Activated CD4-positive, alpha-beta memory T cell treated with anti-CD3 and anti-CD28 coated beads for 36 hours (primary cell): Measurements from ENCODE around the gene CALHM2. TPM values are rescaled to one million over a fixed set of nuclear protein-coding genes. Genes with fewer than 3 reads are reported as not detected.

Source experiments
- CTCF ChIA-PET: fragments of 350-600 bp; sonication (Branson Sonifier 250); formaldehyde crosslinking; loops from one replicate; lab custom pipeline; 2021; ENCODE audit warnings: antibody characterized with exemption, inconsistent platforms; lab: Charles Lee
- POLR2A ChIA-PET: fragments of 350-600 bp; sonication (Branson Sonifier 250); formaldehyde crosslinking; loops from one replicate; lab custom pipeline; 2021; ENCODE audit warnings: antibody characterized with exemption; lab: Charles Lee
- DNase-seq: peaks from one replicate; pipeline ENCODE4 v3.0.0-alpha.2; 2020
- H3K27ac Mint-ChIP-seq: one replicate; pipeline ENCODE4 v1.8.0; 2021; ENCODE audit warnings: mixed read lengths
- H3K27me3 Mint-ChIP-seq: one replicate; pipeline ENCODE4 v1.8.0; 2021; ENCODE audit warnings: mixed read lengths
- H3K36me3 Mint-ChIP-seq: one replicate; pipeline ENCODE4 v1.8.0; 2021; ENCODE audit warnings: mixed read lengths
- H3K4me1 Mint-ChIP-seq: one replicate; pipeline ENCODE4 v1.8.0; 2021; ENCODE audit warnings: low read depth, mixed read lengths
- H3K4me3 Mint-ChIP-seq: one replicate; pipeline ENCODE4 v1.8.0; 2021; ENCODE audit warnings: mild to moderate bottlenecking, mixed read lengths
- H3K9me3 Mint-ChIP-seq: one replicate; pipeline ENCODE4 v1.8.0; 2021; ENCODE audit warnings: mixed read lengths
- intact Hi-C: fragments of 100-400 bp; cut with micrococcal nuclease; formaldehyde crosslinking; loops from one replicate; pipeline ENCODE4 v1.15.1; 2023
- total RNA-seq, 2 experiments: library from RNA; stranded (reverse); gene quantifications; one replicate each; pipeline ENCODE4 v1.2.3, GENCODE V29; 2021

CALHM2 gene
- 10 to 100 TPM; 21.6 to 22.5 TPM for total RNA-seq

- CTCF ChIA-PET: interaction anchor here (0.7 to 5.1 kb wide), 12 partner anchors 10 to 534 kb away, joined by 3 to 30 read pairs (median 5); partner anchors contain the start of gene CNNM2
- Mint-ChIP-seq H3K9me3 (no peaks in the 10 kb centered on the region), H3K36me3 (peaks cover 28% of the 10 kb centered on the region), H3K4me1 (peaks cover 44% of the 10 kb centered on the region), H3K27ac (peak within 1 kb of the TSS; percentile 91), H3K27me3 (no peaks in the 10 kb centered on the region), H3K4me3 (peak within 1 kb of the TSS; percentile 90)
- POLR2A ChIA-PET: interaction anchor here (1.0 to 1.3 kb wide), 2 partner anchors 12 to 19 kb away, joined by 3 to 5 read pairs; no protein-coding TSS in a partner anchor
- DNase-seq: peak; percentile 75
- intact Hi-C loops: loop anchor here (1.0 kb wide), 2 partner anchors 19 to 30 kb away; no protein-coding TSS in a partner anchor
These were observed at the start of gene CALHM2 for GRCh38 chr10:103451831-103452505. Gene CALHM2 (minus strand): TSS chr10:103452370. CDS start chr10:103449941, 2,429 bp downstream.

GRCh38 chr10:103501186-103501585 lies 49.0 kb upstream of the CALHM2 start:
- H3K4me1 Mint-ChIP-seq: peaks cover 30% of the 10 kb centered on the region
- H3K27me3 Mint-ChIP-seq: peaks cover 36% of the 10 kb centered on the region
- no peak for DNase-seq
- ChIA-PET POLR2A (no interaction called here), CTCF (interaction anchor here (1.8 kb wide), 1 partner anchor 15 kb away, joined by 4 read pairs; no protein-coding TSS in a partner anchor)
- intact Hi-C loops: no loop called here
- H3K36me3 Mint-ChIP-seq: no peaks in the 10 kb centered on the region
- H3K4me3 Mint-ChIP-seq: no peak overlapping the region
- no peak overlapping the region for H3K27ac Mint-ChIP-seq
- H3K9me3 Mint-ChIP-seq: no peaks in the 10 kb centered on the region

- Mint-ChIP-seq H3K27me3 (peaks cover 41% of the 10 kb centered on the region), H3K4me3 (no peak overlapping the region), H3K4me1 (peaks cover 30% of the 10 kb centered on the region), H3K36me3 (no peaks in the 10 kb centered on the region), H3K27ac (no peak overlapping the region), H3K9me3 (no peaks in the 10 kb centered on the region)
- POLR2A ChIA-PET: no interaction called here
- DNase-seq: no peak
- intact Hi-C loops: no loop called here
- CTCF ChIA-PET: interaction anchor here (1.8 kb wide), 1 partner anchor 14 kb away, joined by 4 read pairs; no protein-coding TSS in a partner anchor
These were observed 48.3 kb upstream of the CALHM2 start for GRCh38 chr10:103500481-103500880.

- H3K27me3 Mint-ChIP-seq: peaks cover 46% of the 10 kb centered on the region
- CTCF ChIA-PET: no interaction called here
- H3K4me3 Mint-ChIP-seq: no peak overlapping the region
- no peak overlapping the region for H3K27ac Mint-ChIP-seq
- peaks cover 30% of the 10 kb centered on the region for H3K4me1 Mint-ChIP-seq
- no peaks in the 10 kb centered on the region for H3K36me3 Mint-ChIP-seq
- POLR2A ChIA-PET: no interaction called here
- no peak for DNase-seq
- intact Hi-C loops: no loop called here
- no peaks in the 10 kb centered on the region for H3K9me3 Mint-ChIP-seq
These were observed 47.7 kb upstream of the CALHM2 start for GRCh38 chr10:103499881-103500280.

GRCh38 chr10:103498936-103499638 lies 46.9 kb upstream of the CALHM2 start:
- ChIA-PET CTCF (no interaction called here), POLR2A (no interaction called here)
- Mint-ChIP-seq H3K27ac (no peak overlapping the region), H3K4me3 (no peak overlapping the region), H3K36me3 (no peaks in the 10 kb centered on the region), H3K9me3 (no peaks in the 10 kb centered on the region), H3K27me3 (peaks cover 48% of the 10 kb centered on the region), H3K4me1 (peaks cover 25% of the 10 kb centered on the region)
- no peak for DNase-seq
- intact Hi-C loops: no loop called here

GRCh38 chr10:103497161-103497915 lies 45.2 kb upstream of the CALHM2 start:
- no peak overlapping the region for H3K4me3 Mint-ChIP-seq
- DNase-seq: no peak
- H3K27me3 Mint-ChIP-seq: peaks cover 54% of the 10 kb centered on the region
- POLR2A ChIA-PET: no interaction called here
- no peaks in the 10 kb centered on the region for H3K36me3 Mint-ChIP-seq
- no peak overlapping the region for H3K27ac Mint-ChIP-seq
- H3K4me1 Mint-ChIP-seq: peaks cover 23% of the 10 kb centered on the region
- H3K9me3 Mint-ChIP-seq: no peaks in the 10 kb centered on the region
- intact Hi-C loops: no loop called here
- CTCF ChIA-PET: interaction anchor here (0.8 to 1.2 kb wide), 2 partner anchors 12 to 45 kb away, joined by 3 to 4 read pairs; no protein-coding TSS in a partner anchor

- H3K4me3 Mint-ChIP-seq: no peak overlapping the region
- intact Hi-C loops: no loop called here
These were observed 43.2 kb upstream of the CALHM2 start for GRCh38 chr10:103495321-103495720.

GRCh38 chr10:103493916-103494877 lies 42.0 kb upstream of the CALHM2 start:
- Mint-ChIP-seq H3K36me3 (no peaks in the 10 kb centered on the region), H3K27ac (no peak overlapping the region), H3K4me3 (peak overlapping the region; percentile 57), H3K9me3 (no peaks in the 10 kb centered on the region), H3K27me3 (peaks cover 45% of the 10 kb centered on the region), H3K4me1 (peaks cover 20% of the 10 kb centered on the region)
- CTCF ChIA-PET: interaction anchor here (1.5 to 2.2 kb wide), 4 partner anchors 11 to 78 kb away, joined by 3 to 11 read pairs (median 7); no protein-coding TSS in a partner anchor
- POLR2A ChIA-PET: interaction anchor here (0.7 kb wide), 2 partner anchors 40 to 126 kb away, joined by 3 read pairs; no protein-coding TSS in a partner anchor
- intact Hi-C loops: loop anchor here (1.0 to 5.0 kb wide), 2 partner anchors 10 to 302 kb away; partner anchors contain the start of gene NT5C2
- peak; percentile 58 for DNase-seq

More at GRCh38 chr10:103495321-103495720, 43.2 kb upstream of the CALHM2 start:
- Mint-ChIP-seq H3K9me3 (no peaks in the 10 kb centered on the region), H3K27ac (no peak overlapping the region), H3K4me1 (peaks cover 24% of the 10 kb centered on the region), H3K36me3 (no peaks in the 10 kb centered on the region), H3K27me3 (peaks cover 50% of the 10 kb centered on the region)
- ChIA-PET CTCF (interaction anchor here (1.4 kb wide), 1 partner anchor 98 kb away, joined by 5 read pairs; no protein-coding TSS in a partner anchor), POLR2A (no interaction called here)
- no peak for DNase-seq

GRCh38 chr10:103493362-103493915 lies 41.3 kb upstream of the CALHM2 start, which contains the start of gene NEURL1:
Gene NEURL1 (plus strand): TSS chr10:103493705. CDS start chr10:103494388, 683 bp downstream.
- H3K36me3 Mint-ChIP-seq: no peaks in the 10 kb centered on the region
- CTCF ChIA-PET: interaction anchor here (1.0 to 2.2 kb wide), 6 partner anchors 10 to 77 kb away, joined by 3 to 11 read pairs (median 7); no protein-coding TSS in a partner anchor
- H3K9me3 Mint-ChIP-seq: no peaks in the 10 kb centered on the region
- H3K27me3 Mint-ChIP-seq: peaks cover 42% of the 10 kb centered on the region
- no peak within 1 kb of the TSS for H3K27ac Mint-ChIP-seq
- H3K4me3 Mint-ChIP-seq: peak within 1 kb of the TSS; percentile 73
- POLR2A ChIA-PET: interaction anchor here (0.6 to 0.7 kb wide), 3 partner anchors 39 to 125 kb away, joined by 3 read pairs; no protein-coding TSS in a partner anchor
- peaks cover 20% of the 10 kb centered on the region for H3K4me1 Mint-ChIP-seq
- intact Hi-C loops: loop anchor here (1.0 to 5.0 kb wide), 2 partner anchors 11 to 301 kb away; partner anchors contain the start of gene NT5C2
- peak; percentile 43 for DNase-seq

GRCh38 chr10:103492655-103493261 lies 40.6 kb upstream of the CALHM2 start:
- Mint-ChIP-seq H3K4me3 (peak overlapping the region; percentile 73), H3K9me3 (no peaks in the 10 kb centered on the region), H3K27ac (no peak overlapping the region), H3K36me3 (no peaks in the 10 kb centered on the region), H3K27me3 (peaks cover 42% of the 10 kb centered on the region), H3K4me1 (peaks cover 20% of the 10 kb centered on the region)
- no peak for DNase-seq
- ChIA-PET CTCF (interaction anchor here (1.0 to 2.2 kb wide), 6 partner anchors 9 to 76 kb away, joined by 3 to 11 read pairs (median 7); no protein-coding TSS in a partner anchor), POLR2A (interaction anchor here (0.6 to 0.7 kb wide), 2 partner anchors 66 to 124 kb away, joined by 3 read pairs; no protein-coding TSS in a partner anchor)
- intact Hi-C loops: loop anchor here (1.0 to 5.0 kb wide), 2 partner anchors 12 to 300 kb away; partner anchors contain the start of gene NT5C2
